Liver (tissue), 9 donors: Measurements from ENCODE around the gene MEF2A. TPM values are rescaled to one million over a fixed set of nuclear protein-coding genes. Genes with fewer than 3 reads are reported as not detected.
"Not testable (repeated sequence)": the region's sequence is repeated elsewhere in the genome, so short reads cannot be mapped to it uniquely, and the experiment has no call there.

Experiments used
- DNase-seq: peaks from one replicate; pipeline ENCODE4 v3.0.0-alpha.2; 2017; ENCODE audit warnings: low spot score
- H3K27ac ChIP-seq, 2 donors: one replicate each; pipeline ENCODE4 v1.7.0; 2013; ENCODE audit warnings: inconsistent platforms in 2 of 2, low read length in 2 of 2, control low read depth in 1 of 2, low read depth in 1 of 2, mild to moderate bottlenecking in 1 of 2
- H3K27me3 ChIP-seq, 4 donors: one replicate each; pipeline versions ENCODE4 v1.6.1 to v1.7.0; 2013; ENCODE audit warnings: low read length in 3 of 4, inconsistent platforms in 1 of 4, mild to moderate bottlenecking in 1 of 4, moderate library complexity in 1 of 4; ENCODE audit not compliant: control insufficient read depth in 4 of 4, insufficient read depth in 4 of 4
- H3K36me3 ChIP-seq, 4 donors: one replicate each; pipeline versions ENCODE4 v1.6.1 to v1.7.0; 2013; ENCODE audit warnings: low read length in 3 of 4, mild to moderate bottlenecking in 3 of 4, low read depth in 1 of 4, moderate library complexity in 1 of 4; ENCODE audit not compliant: control insufficient read depth in 4 of 4, insufficient read depth in 3 of 4
- H3K4me1 ChIP-seq, 4 donors: one replicate each; pipeline versions ENCODE4 v1.6.1 to v1.7.0; 2013; ENCODE audit warnings: low read length in 3 of 4, mild to moderate bottlenecking in 3 of 4, moderate library complexity in 1 of 4; ENCODE audit not compliant: control insufficient read depth in 4 of 4, insufficient read depth in 4 of 4
- H3K4me3 ChIP-seq, 3 donors: one replicate each; pipeline versions ENCODE4 v1.6.1 to v1.7.0; 2013; ENCODE audit warnings: low read length in 3 of 3, control low read depth in 1 of 3, low read depth in 1 of 3, mild to moderate bottlenecking in 1 of 3
- H3K9ac ChIP-seq, 2 donors: one replicate each; pipeline ENCODE4 v1.7.0; 2013; ENCODE audit warnings: low read length in 2 of 2, mild to moderate bottlenecking in 2 of 2, moderate library complexity in 2 of 2, control low read depth in 1 of 2, low read depth in 1 of 2
- H3K9me3 ChIP-seq, 4 donors: one replicate each; pipeline versions ENCODE4 v1.6.1 to v1.7.0; 2013; ENCODE audit warnings: low read length in 3 of 4; ENCODE audit not compliant: control insufficient read depth in 4 of 4
- EGR1 ChIP-seq, 2 donors: IDR thresholded peaks; 2 replicates each; pipeline ENCODE4 v1.6.1; 2016 to 2018; ENCODE audit warnings: antibody characterized with exemption in 2 of 2, low read depth in 2 of 2
- FOXA1 ChIP-seq: IDR thresholded peaks from 2 replicates; pipeline ENCODE4 v1.6.1; 2016; ENCODE audit warnings: antibody characterized with exemption
- FOXA2 ChIP-seq: IDR thresholded peaks from 2 replicates; pipeline ENCODE4 v1.6.1; 2016; ENCODE audit warnings: antibody characterized with exemption
- GABPA ChIP-seq, 2 donors: IDR thresholded peaks in 1 of 2; conservative IDR thresholded peaks in 1 of 2; 2 replicates each; pipeline ENCODE4 v1.6.1; 2016; ENCODE audit warnings: antibody characterized with exemption in 2 of 2, mild to moderate bottlenecking in 1 of 2, moderate library complexity in 1 of 2
- HNF4G ChIP-seq: IDR thresholded peaks from 2 replicates; pipeline ENCODE4 v1.6.1; 2016; ENCODE audit warnings: antibody characterized with exemption
- JUND ChIP-seq, 2 donors: IDR thresholded peaks; 2 replicates each; pipeline ENCODE4 v1.6.1; 2016; ENCODE audit warnings: antibody characterized with exemption in 2 of 2
- MAX ChIP-seq: IDR thresholded peaks from 2 replicates; pipeline ENCODE4 v1.6.1; 2016; ENCODE audit warnings: antibody characterized with exemption
- RAD21 ChIP-seq, 2 donors: IDR thresholded peaks; 2 replicates each; pipeline ENCODE4 v1.6.1; 2016; ENCODE audit warnings: antibody characterized with exemption in 2 of 2, mild to moderate bottlenecking in 2 of 2
- REST ChIP-seq: IDR thresholded peaks from 2 replicates; pipeline ENCODE4 v1.6.1; 2016; ENCODE audit warnings: antibody characterized with exemption, mild to moderate bottlenecking
- RXRA ChIP-seq, 2 donors: IDR thresholded peaks; 2 replicates each; pipeline ENCODE4 v1.6.1; 2017 to 2018; ENCODE audit warnings: antibody characterized with exemption in 2 of 2, mild to moderate bottlenecking in 1 of 2
- SP1 ChIP-seq: IDR thresholded peaks from 2 replicates; pipeline ENCODE4 v1.6.1; 2018; ENCODE audit warnings: antibody characterized with exemption, mild to moderate bottlenecking
- TAF1 ChIP-seq: conservative IDR thresholded peaks from 2 replicates; pipeline ENCODE4 v1.6.1; 2016; ENCODE audit warnings: antibody characterized with exemption, mild to moderate bottlenecking
- WGBS: extraction: QIAGEN DNeasy Blood & Tissue Kit; methylation state at CpG from one replicate; pipeline ENCODE4 v1.1.7; 2013; 5-methylcytosine and 5-hydroxymethylcytosine counted together
- polyA plus RNA-seq, 2 donors: library from polyadenylated mRNA; stranded (reverse) in 1 of 2; unstranded in 1 of 2; fragments of 200-250 nt in 1 of 2; fragments of >200 nt in 1 of 2; fragmentation: Nextera tagmentation in 1 of 2; extraction: Ambion mirVana in 1 of 2; gene quantifications; one replicate each; pipeline versions ENCODE4 v1.2.1 to v1.2.3, GENCODE V29; 2013 to 2015
- total RNA-seq, 2 donors: library from RNA; depleted of rRNA; stranded (reverse); fragments of >200 nt; gene quantifications; one replicate each; pipeline ENCODE4 v1.2.3, GENCODE V29; 2014
- TF ChIP-seq, protein P1 (sequence below): IDR thresholded peaks from 2 replicates; pipeline ENCODE4 v1.6.1; 2016; ENCODE audit warnings: antibody characterized with exemption
- TF ChIP-seq, protein P2 (sequence below): IDR thresholded peaks from 2 replicates; pipeline ENCODE4 v1.6.1; 2016; ENCODE audit warnings: antibody characterized with exemption
- TF ChIP-seq, protein P3 (sequence below): fragments of 150-350 bp; IDR thresholded peaks from 2 replicates; pipeline ENCODE4 v1.5.1; 2017; ENCODE audit warnings: improper control_type of control experiment, low read depth, low read length; ENCODE audit not compliant: missing input control
- donor health status: healthy.
- donor health status: healthy.
- donor health status: healthy.
- donor health status: healthy.
- donor health status: healthy.

Gene MEF2A
- total and polyA plus RNA-seq, 4 donors: 8.5 to 45.9 (median 18.2) TPM

- TF ChIP-seq RAD21 (IDR thresholded peaks at IDR 0.05) (no peak), MAX (no peak), GABPA (IDR thresholded peaks at IDR 0.05 in 1 of 2, conservative IDR thresholded peaks at IDR 0.05 in 1 of 2) (no peak)
- TF ChIP-seq, protein P1, sequence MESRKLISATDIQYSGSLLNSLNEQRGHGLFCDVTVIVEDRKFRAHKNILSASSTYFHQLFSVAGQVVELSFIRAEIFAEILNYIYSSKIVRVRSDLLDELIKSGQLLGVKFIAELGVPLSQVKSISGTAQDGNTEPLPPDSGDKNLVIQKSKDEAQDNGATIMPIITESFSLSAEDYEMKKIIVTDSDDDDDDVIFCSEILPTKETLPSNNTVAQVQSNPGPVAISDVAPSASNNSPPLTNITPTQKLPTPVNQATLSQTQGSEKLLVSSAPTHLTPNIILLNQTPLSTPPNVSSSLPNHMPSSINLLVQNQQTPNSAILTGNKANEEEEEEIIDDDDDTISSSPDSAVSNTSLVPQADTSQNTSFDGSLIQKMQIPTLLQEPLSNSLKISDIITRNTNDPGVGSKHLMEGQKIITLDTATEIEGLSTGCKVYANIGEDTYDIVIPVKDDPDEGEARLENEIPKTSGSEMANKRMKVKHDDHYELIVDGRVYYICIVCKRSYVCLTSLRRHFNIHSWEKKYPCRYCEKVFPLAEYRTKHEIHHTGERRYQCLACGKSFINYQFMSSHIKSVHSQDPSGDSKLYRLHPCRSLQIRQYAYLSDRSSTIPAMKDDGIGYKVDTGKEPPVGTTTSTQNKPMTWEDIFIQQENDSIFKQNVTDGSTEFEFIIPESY: no peak
These were observed 97.1 kb downstream of the MEF2A start (continued) for GRCh38 chr15:99662903-99663302.

DNA sequence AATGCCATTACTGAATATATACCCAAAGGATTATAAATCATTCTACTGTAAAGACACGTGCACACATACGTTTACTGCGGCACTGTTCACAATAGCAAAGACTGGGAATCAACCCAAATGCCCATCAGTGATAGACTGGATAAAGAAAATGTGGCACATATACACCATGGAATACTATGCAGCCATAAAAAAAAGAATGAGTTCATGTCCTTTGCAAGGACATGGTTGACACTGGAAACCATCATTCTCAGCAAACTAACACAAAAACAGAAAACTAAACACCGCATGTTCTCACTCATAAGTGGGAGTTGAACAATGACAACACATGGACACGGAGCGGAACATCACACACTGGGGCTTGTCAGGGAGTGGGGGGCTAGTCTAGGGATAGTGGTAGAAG is 100.3 kb downstream of the MEF2A start:
- H3K4me3 ChIP-seq, H3K9me3 ChIP-seq, H3K4me1 ChIP-seq, H3K36me3 ChIP-seq, H3K27me3 ChIP-seq, H3K27ac ChIP-seq, H3K9ac ChIP-seq, DNase-seq: not testable (repeated sequence)
- WGBS: 98% methylated on average over 6 of the region's 6 CpGs

DNA sequence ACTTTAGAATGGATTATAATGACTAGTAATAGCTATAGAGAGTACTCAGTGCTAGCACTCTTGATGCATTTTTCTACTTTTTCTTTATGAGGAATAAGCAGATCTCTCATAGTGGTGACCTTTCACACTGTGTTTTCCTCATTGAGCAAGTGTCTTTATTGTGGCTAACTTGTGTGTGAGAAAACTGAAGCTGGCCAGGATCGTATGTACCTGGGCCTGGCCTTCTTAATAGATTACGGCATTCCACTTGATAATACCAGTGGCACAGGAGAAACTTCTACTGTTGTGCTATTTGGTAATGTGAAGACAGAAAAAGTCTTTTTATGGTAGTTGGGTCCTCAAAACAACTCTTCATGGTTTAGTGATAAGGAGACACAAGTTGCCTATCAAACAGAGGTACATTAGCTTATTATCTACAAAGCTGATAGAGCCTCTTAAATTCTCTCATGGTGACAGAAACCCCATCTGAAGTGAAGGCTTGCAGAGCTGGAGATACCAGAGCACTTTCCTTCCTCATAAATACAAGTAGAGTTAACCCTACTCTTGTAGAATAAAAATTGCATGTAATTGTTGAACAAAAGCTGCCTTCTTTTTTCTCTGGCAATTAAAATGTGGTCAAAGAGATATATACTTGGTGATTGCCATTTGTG is 102.9 kb downstream of the MEF2A start:
- 85% methylated on average over 2 of the region's 2 CpGs for WGBS
- H3K27ac ChIP-seq: no peak overlapping the region

More for the DNA sequence above, 102.9 kb downstream of the MEF2A start:
- Histone ChIP-seq H3K9ac (no peak overlapping the region), H3K9me3 (no peaks in the 10 kb centered on the region), H3K4me3 (no peak overlapping the region), H3K4me1 (peaks cover 0 to 17% (median 3%) of the 10 kb centered on the region in 4 donors), H3K36me3 (peaks cover 0 to 2% (median 0%) of the 10 kb centered on the region in 4 donors), H3K27me3 (no peaks in the 10 kb centered on the region)
- no peak for DNase-seq
- TF ChIP-seq MAX (no peak), TAF1 (no peak), FOXA2 (no peak), SP1 (no peak), FOXA1 (no peak), HNF4G (no peak), REST (no peak), JUND (IDR thresholded peaks at IDR 0.05) (no peak), RXRA (IDR thresholded peaks at IDR 0.05) (no peak), EGR1 (IDR thresholded peaks at IDR 0.05; ENCODE audit: low read depth in 2 of 2) (no peak)
- TF ChIP-seq, protein P2, sequence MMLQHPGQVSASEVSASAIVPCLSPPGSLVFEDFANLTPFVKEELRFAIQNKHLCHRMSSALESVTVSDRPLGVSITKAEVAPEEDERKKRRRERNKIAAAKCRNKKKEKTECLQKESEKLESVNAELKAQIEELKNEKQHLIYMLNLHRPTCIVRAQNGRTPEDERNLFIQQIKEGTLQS: no peak
- TF ChIP-seq, protein P3, sequence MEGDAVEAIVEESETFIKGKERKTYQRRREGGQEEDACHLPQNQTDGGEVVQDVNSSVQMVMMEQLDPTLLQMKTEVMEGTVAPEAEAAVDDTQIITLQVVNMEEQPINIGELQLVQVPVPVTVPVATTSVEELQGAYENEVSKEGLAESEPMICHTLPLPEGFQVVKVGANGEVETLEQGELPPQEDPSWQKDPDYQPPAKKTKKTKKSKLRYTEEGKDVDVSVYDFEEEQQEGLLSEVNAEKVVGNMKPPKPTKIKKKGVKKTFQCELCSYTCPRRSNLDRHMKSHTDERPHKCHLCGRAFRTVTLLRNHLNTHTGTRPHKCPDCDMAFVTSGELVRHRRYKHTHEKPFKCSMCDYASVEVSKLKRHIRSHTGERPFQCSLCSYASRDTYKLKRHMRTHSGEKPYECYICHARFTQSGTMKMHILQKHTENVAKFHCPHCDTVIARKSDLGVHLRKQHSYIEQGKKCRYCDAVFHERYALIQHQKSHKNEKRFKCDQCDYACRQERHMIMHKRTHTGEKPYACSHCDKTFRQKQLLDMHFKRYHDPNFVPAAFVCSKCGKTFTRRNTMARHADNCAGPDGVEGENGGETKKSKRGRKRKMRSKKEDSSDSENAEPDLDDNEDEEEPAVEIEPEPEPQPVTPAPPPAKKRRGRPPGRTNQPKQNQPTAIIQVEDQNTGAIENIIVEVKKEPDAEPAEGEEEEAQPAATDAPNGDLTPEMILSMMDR: no peak
